Activated effector memory CD4-positive, alpha-beta T cell treated with Interleukin-2 at 50 U/mL for 16 hours (primary cell): ENCODE data around the gene ZDHHC14.
A peak's percentile ranks its signal among the peaks of the same experiment; 100 is the strongest.
"Not testable (repeated sequence)": the region's sequence is repeated elsewhere in the genome, so short reads cannot be mapped to it uniquely, and the experiment has no call there.

Experiments
- DNase-seq: peaks from one replicate; pipeline ENCODE4 v3.0.0-alpha.2; 2020

The ZDHHC14 gene

GRCh38 chr6:157380779-157381561 is at the start of gene ZDHHC14:
TSS of gene ZDHHC14 (plus strand) at chr6:157381190.
- peak; percentile 90 for DNase-seq

- DNase-seq = no peak
These were observed 48.2 kb upstream of the ZDHHC14 start for GRCh38 chr6:157332813-157333212.

- DNase-seq = no peak
These were observed 47.5 kb upstream of the ZDHHC14 start for GRCh38 chr6:157333537-157333936.

- DNase-seq = no peak
These were observed 47.0 kb upstream of the ZDHHC14 start for GRCh38 chr6:157333956-157334355.

GRCh38 chr6:157335829-157336228 is 45.2 kb upstream of the ZDHHC14 start:
- DNase-seq = no peak

- not testable (repeated sequence) for DNase-seq
These were observed 43.7 kb upstream of the ZDHHC14 start for GRCh38 chr6:157337276-157337675.

- DNase-seq = no peak
These were observed 43.2 kb upstream of the ZDHHC14 start for GRCh38 chr6:157337751-157338150.

GRCh38 chr6:157339432-157339831 is 41.6 kb upstream of the ZDHHC14 start:
- DNase-seq = no peak

- no peak for DNase-seq
These were observed 37.3 kb upstream of the ZDHHC14 start for GRCh38 chr6:157343732-157344131.

GRCh38 chr6:157346373-157346772 is 34.6 kb upstream of the ZDHHC14 start:
- DNase-seq = no peak

GRCh38 chr6:157358287-157358686 is 22.7 kb upstream of the ZDHHC14 start:
- DNase-seq = no peak

- no peak for DNase-seq
These were observed 19.1 kb upstream of the ZDHHC14 start for GRCh38 chr6:157361886-157362285.

GRCh38 chr6:157364705-157365104 is 16.3 kb upstream of the ZDHHC14 start:
- DNase-seq = no peak

- no peak for DNase-seq
These were observed 14.3 kb upstream of the ZDHHC14 start for GRCh38 chr6:157366648-157367047.

GRCh38 chr6:157368359-157369049 is 12.5 kb upstream of the ZDHHC14 start:
- DNase-seq = no peak

- DNase-seq = no peak
These were observed 10.2 kb upstream of the ZDHHC14 start for GRCh38 chr6:157370755-157371154.

- DNase-seq = no peak
These were observed 8.3 kb upstream of the ZDHHC14 start for GRCh38 chr6:157372501-157373280.

- no peak for DNase-seq
These were observed 6.0 kb upstream of the ZDHHC14 start for GRCh38 chr6:157374889-157375443.

- DNase-seq = no peak
These were observed 4.7 kb upstream of the ZDHHC14 start for GRCh38 chr6:157376241-157376640.

- no peak for DNase-seq
These were observed 4.2 kb upstream of the ZDHHC14 start for GRCh38 chr6:157376706-157377230.

- peak; percentile 82 for DNase-seq
These were observed 1.1 kb upstream of the ZDHHC14 start for GRCh38 chr6:157379656-157380457.

GRCh38 chr6:157380458-157380778 is 572 bp upstream of the ZDHHC14 start:
- no peak for DNase-seq
